ENCODE measurements around the gene LRRN4CL.
A peak's percentile ranks its signal among the peaks of the same experiment; 100 is the strongest.
"Not testable (repeated sequence)": the region's sequence is repeated elsewhere in the genome, so short reads cannot be mapped to it uniquely, and the experiment has no call there.

Gene LRRN4CL

GRCh38 chr11:62678770-62679696, 10.3 kb downstream of the LRRN4CL start, which contains the start of gene UBXN1:
TSS of gene UBXN1 (minus strand) at chr11:62679073. CDS start at chr11:62678923, 150 bp downstream.
- peak; percentile 82 for DNase-seq (ENCODE audit: low read depth, low spot score)

DNA sequence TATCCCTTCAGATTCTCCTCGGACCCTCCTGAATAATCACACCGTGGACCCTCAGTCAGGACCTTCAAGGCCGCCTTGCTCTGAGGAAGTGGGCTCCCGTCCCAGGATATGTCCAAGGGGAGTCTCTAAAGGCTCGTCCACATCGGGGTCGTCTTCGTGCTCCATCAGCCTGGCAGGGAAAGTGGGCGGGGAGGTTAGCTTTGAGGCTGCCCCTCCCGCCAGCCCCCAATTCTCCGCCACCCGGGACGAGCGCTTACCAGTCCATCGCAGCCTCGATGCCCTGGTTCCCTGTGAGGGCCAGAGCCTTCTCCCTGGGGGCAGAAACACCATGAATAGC, 10.9 kb downstream of the LRRN4CL start:
- peak overlapping the region; percentile 95 for H3K4me3 ChIP-seq (ENCODE audit: low read length)
- no peak for DNase-seq (ENCODE audit: low read depth, low spot score)

More at GRCh38 chr11:62678770-62679696, 10.3 kb downstream of the LRRN4CL start, which contains the start of gene UBXN1:
- peak within 1 kb of the TSS; percentile 95 for H3K4me3 ChIP-seq (ENCODE audit: low read length)

DNA sequence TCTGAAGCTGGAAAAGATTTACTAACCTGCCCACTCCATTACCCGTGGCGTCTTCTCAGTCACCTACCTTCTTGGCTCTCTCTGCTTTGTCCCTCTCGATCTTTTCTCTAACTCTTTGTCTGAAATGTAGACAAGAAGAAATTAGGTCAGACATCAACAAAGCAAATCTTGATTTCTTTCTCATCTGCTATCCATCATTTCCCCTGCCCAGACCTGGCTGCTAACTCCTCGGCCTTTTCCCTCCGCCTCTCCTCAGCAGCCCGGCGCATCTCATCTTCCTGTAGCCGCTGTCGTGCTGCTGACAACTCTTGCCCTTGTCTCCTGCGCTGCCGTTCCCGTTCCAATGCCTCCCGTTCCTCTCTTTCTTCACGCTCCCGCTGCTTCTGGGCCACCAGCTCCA, 11.6 kb downstream of the LRRN4CL start:
- peak overlapping the region; percentile 95 for H3K4me3 ChIP-seq (ENCODE audit: low read length)

DNA sequence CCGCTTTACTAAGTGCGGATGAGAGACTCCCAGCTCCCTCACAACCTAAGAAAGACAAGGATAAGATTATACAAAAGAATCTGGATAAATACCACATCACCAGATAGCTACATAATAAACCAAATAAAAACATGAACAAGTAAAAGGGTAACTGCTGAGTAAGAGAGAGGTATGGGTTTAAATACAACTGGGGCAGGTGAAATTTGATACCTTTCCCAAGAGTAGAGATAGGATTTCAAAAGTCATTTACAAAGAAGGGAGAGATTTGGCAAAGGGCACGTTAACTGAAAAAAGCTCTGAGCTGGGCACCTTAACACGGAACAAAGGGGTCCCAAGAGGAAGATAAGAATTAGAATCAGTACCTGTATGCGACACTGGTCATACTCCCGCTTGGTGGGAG, 12.2 kb downstream of the LRRN4CL start:
- DNase-seq (ENCODE audit: low read depth, low spot score) = no peak
- no peak overlapping the region for H3K4me3 ChIP-seq (ENCODE audit: low read length)

More for the DNA sequence above, 11.6 kb downstream of the LRRN4CL start:
- no peak for DNase-seq (ENCODE audit: low read depth, low spot score)

DNA sequence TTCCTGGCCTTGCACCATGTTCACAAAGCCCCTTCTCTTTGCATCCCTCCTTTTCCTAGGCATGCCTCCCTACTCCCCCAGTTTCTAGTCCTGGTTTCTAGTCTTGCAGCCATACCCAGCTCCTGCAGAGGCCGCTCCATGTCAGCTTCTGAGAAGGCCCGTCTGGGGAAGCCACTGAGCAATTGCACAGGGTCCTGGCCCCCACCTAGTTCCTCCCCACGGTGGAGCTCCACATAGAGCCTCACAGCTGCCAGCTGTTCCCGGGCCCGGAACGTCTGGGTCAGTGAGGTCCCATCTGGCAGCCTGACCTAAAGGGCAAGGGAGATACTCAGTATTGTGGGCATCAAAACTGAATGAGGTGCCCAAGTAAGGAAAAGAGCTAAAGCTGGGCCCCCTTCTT, 12.6 kb downstream of the LRRN4CL start:
- no peak overlapping the region for H3K4me3 ChIP-seq (ENCODE audit: low read length)
- no peak for DNase-seq (ENCODE audit: low read depth, low spot score)

- not testable (repeated sequence) for DNase-seq (ENCODE audit: low read depth, low spot score); H3K4me3 ChIP-seq (ENCODE audit: low read length)
Measured at GRCh38 chr11:62675415-62675814, 13.9 kb downstream of the LRRN4CL start.

GRCh38 chr11:62673196-62673525, 16.2 kb downstream of the LRRN4CL start:
- no peak for DNase-seq (ENCODE audit: low read depth, low spot score)
- H3K4me3 ChIP-seq (ENCODE audit: low read length) = no peak overlapping the region

- peak within 1 kb of the TSS; percentile 95 for H3K4me3 ChIP-seq (ENCODE audit: low read length)
- peak; percentile 96 for DNase-seq (ENCODE audit: low read depth, low spot score)
Measured at GRCh38 chr11:62671608-62672389, 17.5 kb downstream of the LRRN4CL start, which contains the start of the genes LBHD1 and UQCC3. TSS of gene LBHD1 (minus strand) at chr11:62672267. CDS start at chr11:62670031, 2,236 bp downstream. TSS of gene UQCC3 (plus strand) at chr11:62671673. CDS start at chr11:62671746, 73 bp downstream.

- no peak for DNase-seq (ENCODE audit: low read depth, low spot score)
Measured at GRCh38 chr11:62671236-62671607, 18.1 kb downstream of the LRRN4CL start.

DNA sequence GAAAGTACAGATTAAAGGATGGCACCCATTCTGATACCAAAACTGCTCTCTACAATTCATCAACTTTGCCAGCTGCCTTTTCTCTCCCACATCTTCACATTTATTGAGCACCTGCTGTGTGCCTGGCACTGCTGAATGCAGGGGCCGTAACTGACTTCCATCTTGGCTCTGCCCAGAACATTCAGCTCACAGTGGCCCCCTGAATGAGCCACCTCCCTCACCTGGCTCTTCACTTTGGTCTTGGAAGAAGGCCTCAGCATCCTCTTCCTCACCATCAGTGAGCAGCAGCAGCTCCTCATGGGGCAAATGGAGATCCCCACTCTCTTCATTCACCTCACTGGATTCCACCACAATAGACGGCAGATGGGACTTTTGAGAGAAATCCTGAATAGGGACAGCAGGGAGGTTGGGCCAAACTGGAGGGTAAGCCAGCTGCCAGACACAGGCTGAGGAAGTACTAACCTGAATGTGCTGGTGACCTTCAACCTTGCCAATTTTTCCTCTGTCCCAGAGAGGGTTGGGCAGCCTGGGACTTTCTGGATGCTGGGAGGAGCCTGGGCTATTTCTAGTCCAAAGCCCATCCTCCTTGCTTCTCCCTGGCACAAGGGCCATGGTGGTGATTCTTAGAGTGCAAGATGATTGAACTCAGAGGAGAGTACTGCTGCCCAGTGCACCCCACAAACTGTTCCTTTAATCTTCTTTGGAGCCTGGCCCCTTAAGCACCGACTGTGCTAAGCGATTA, 19.7 kb downstream of the LRRN4CL start:
- no peak for DNase-seq (ENCODE audit: low read depth, low spot score)
- H3K4me3 ChIP-seq (ENCODE audit: low read length) = no peak overlapping the region

More at GRCh38 chr11:62671236-62671607, 18.1 kb downstream of the LRRN4CL start:
- H3K4me3 ChIP-seq (ENCODE audit: low read length) = peak overlapping the region; percentile 95

DNA sequence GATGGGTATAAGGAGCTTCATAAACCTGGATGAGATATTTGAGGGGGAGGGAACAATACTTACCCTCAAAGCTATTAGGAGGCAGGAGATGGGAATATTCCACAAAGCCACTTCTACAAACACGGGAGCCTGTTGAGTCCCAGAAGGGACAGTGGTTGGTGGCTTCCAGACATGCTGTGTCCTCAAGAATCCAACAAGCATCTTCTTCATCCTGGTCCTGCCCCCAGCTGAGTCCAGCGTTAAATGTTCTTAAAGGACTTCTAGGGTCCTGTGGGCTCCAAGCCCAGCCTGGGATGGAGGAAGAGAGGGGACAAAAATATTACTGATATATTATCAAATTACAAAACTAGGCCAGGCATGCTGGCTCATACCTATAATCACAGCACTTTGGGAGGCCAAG, 21.9 kb downstream of the LRRN4CL start:
- no peak for DNase-seq (ENCODE audit: low read depth, low spot score)
- no peak overlapping the region for H3K4me3 ChIP-seq (ENCODE audit: low read length)

DNA sequence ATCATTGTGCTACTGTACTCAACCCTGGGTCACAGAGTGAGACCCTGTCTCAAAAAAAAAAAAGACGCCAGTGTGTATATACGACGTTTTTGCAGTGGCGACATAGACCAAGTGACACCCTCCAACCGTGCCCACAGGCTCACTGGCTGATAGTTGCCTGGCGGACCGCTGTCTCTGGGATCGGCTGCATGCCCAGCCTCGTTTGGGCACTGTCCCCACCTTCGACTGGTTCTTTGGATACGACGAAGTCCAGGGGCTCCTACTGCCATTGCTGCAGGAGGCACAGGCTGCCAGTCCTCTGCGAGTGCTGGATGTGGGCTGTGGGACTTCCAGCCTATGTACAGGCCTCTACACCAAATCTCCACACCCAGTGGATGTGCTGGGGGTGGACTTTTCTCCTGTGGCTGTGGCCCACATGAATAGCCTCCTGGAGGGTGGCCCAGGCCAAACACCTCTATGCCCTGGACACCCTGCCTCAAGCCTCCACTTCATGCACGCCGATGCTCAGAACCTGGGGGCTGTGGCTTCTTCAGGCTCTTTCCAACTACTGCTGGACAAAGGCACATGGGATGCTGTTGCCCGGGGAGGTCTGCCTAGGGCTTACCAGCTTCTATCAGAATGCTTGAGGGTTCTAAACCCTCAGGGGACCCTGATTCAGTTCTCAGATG, 22.9 kb downstream of the LRRN4CL start:
- H3K4me3 ChIP-seq (ENCODE audit: low read length) = peak overlapping the region; percentile 65
- no peak for DNase-seq (ENCODE audit: low read depth, low spot score)

- DNase-seq (ENCODE audit: low read depth, low spot score) = no peak
- peak overlapping the region; percentile 65 for H3K4me3 ChIP-seq (ENCODE audit: low read length)
Measured at GRCh38 chr11:62665599-62666258, 23.6 kb downstream of the LRRN4CL start.

DNA sequence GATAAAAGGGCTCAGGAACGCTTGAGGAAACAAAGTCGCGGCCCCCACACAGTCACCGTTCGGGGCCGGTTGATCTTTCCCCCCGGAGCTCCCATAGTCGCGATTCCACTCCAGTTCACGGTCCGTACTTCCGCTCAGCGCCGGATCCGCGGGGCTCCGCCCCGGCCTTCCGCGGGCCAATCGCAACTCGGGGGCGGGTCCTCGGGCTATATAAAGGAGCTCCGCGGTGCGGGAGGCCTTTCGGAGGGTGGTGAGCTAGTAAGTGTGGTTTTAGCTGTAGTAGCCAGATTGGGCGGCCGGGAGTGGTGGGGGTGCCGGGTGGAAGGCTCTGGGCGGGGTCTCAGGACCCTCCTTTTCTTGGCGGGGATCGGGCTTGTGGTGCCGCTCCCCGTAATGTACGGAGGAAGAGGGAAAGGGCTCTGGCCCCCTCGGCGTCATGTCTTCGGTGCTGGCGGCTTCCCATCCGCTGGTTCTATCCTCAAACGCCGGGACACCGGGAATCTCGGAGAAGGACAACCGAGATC, 24.2 kb downstream of the LRRN4CL start, which contains the start of the genes C11orf98 and CSKMT:
TSS of gene C11orf98 (minus strand) at position 136 of the 524 bp plus-strand sequence. CDS start at position 95, 41 bp downstream.
TSS of gene CSKMT (plus strand) at position 238 of the 524 bp plus-strand sequence. CDS start 568 bp downstream, outside the sequence.
- peak within 1 kb of the TSS; percentile 65 for H3K4me3 ChIP-seq (ENCODE audit: low read length)
- peak; percentile 90 for DNase-seq (ENCODE audit: low read depth, low spot score)

GRCh38 chr11:62664405-62665074, 24.8 kb downstream of the LRRN4CL start:
- DNase-seq (ENCODE audit: low read depth, low spot score) = peak; percentile 64
- H3K4me3 ChIP-seq (ENCODE audit: low read length) = peak overlapping the region; percentile 65

DNA sequence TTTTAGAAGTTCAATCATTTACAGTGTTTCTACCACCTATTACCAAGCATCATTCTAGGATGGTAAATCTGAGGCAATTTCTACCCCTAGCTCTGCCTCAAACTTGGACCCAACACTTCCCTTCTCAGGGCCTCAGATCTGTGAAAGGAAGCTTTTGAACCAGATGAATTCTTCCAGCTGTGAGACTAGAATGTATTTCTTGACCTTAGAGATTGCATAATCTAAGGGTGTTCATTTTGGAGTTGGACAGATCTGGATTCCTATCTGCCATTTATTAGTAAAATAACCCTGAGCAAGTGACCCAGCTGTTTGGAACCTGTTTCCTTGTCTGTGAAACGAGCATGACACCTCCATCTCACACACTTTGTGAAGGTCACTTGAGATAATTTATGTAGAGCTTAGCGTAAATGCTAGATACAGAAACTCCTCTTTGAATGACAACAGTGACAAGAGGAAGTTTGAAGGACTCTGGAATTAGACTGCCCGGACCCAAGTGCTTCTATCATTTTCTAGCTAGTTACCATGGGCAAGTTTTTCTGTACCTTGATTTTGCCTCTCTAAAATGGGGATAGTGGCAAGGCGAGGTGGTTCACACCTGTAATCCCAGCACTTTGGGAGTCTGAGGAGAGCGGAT, 32.4 kb downstream of the LRRN4CL start:
- H3K4me3 ChIP-seq (ENCODE audit: low read length) = no peak overlapping the region
- no peak for DNase-seq (ENCODE audit: low read depth, low spot score)

DNA sequence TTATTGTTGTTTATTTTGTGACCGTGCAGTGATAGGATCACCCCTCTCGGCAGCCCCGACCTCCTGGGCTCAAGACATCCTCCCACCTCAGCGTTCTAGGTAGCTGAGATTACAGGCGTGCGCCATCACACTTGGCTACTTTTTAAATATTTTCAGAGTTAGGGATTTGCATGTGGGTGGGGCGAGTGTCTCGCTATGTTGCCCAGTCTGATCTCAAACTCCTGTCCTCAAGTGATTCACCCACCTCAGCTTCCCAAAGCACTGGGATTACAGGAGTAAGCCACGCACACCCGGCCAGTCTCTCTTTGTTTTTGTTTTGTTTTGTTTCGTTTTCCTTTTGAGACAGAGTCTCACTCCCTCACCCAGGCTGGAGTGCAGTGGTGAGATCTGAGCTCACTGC, 35.0 kb downstream of the LRRN4CL start:
- no peak for DNase-seq (ENCODE audit: low read depth, low spot score)

More for the DNA sequence above, 35.0 kb downstream of the LRRN4CL start:
- H3K4me3 ChIP-seq (ENCODE audit: low read length) = no peak overlapping the region
